ENCODE data around the gene TAGLN2. TPM values are rescaled to one million over a fixed set of nuclear protein-coding genes. Genes with fewer than 3 reads are reported as not detected.
A peak's percentile ranks its signal among the peaks of the same experiment; 100 is the strongest.

The TAGLN2 gene
- total and polyA plus RNA-seq, 9 of the 15 experiments (the other 6 are each of a cell fraction or from before 2014, with no cell fraction given), result 192 to 683 (median 455) TPM

- TF ChIP-seq ZNF639 (CRISPR knock-in tag; conservative IDR thresholded peaks at IDR 0.05 in 1 of 2, IDR thresholded peaks at IDR 0.05 in 1 of 2), result 0 out of 4 replicates have a peak, but pooled peaks of 1 of the 2 experiments have one; percentile 47
- TF ChIP-seq HNRNPUL1 (IDR thresholded peaks at IDR 0.05; ENCODE audit: low read length), result no peak
- peak; percentile 82 for TF ChIP-seq SMARCE1 (IDR thresholded peaks at IDR 0.05)
- TF ChIP-seq SRSF1 (IDR thresholded peaks at IDR 0.05; ENCODE audit: low read depth, low read length), result no peak
- TF ChIP-seq SAFB2 (IDR thresholded peaks at IDR 0.05; ENCODE audit: borderline replicate concordance, low read depth, low read length, severe bottlenecking), result no peak
- TF ChIP-seq FOSL1 (tag; conservative IDR thresholded peaks at IDR 0.05), result peak; percentile 45
- TF ChIP-seq GTF2E2 (tag; IDR thresholded peaks at IDR 0.05), result no peak
- TF ChIP-seq STAT5A (IDR thresholded peaks at IDR 0.05; ENCODE audit: borderline replicate concordance, low read length), result peak; percentile 41; the same call in 1 of the 2 replicates
- peak in 1 of 3 experiments; percentile 31; a peak in 1 of 6 replicates for TF ChIP-seq ZBTB11 (CRISPR knock-in tag; IDR thresholded peaks at IDR 0.05)
- TF ChIP-seq HDGF (IDR thresholded peaks at IDR 0.05), result no peak
- no peak for TF ChIP-seq PREB (CRISPR knock-in tag; IDR thresholded peaks at IDR 0.05)
- TF ChIP-seq ARID3A (IDR thresholded peaks at IDR 0.05; ENCODE audit: borderline replicate concordance, low read depth, low read length), result no peak
- peak; percentile 52; the same call in 1 of the 2 replicates for TF ChIP-seq ZFX (CRISPR knock-in tag; IDR thresholded peaks at IDR 0.05)
- TF ChIP-seq RHOXF2B (CRISPR knock-in tag; conservative IDR thresholded peaks at IDR 0.05), result no peak
- peak; percentile 84 for TF ChIP-seq NCOR1 (IDR thresholded peaks at IDR 0.05)
- TF ChIP-seq TRIM24 (IDR thresholded peaks at IDR 0.05), result peak; percentile 82 to 89
- peak; percentile 27 for TF ChIP-seq E2F8 (IDR thresholded peaks at IDR 0.05; ENCODE audit: low read depth, partially characterized antibody)
Measured at GRCh38 chr1:159957824-159958268, 32.5 kb upstream of the TAGLN2 start (continued).
